Common myeloid progenitor, CD34-positive (primary cell): ENCODE data around the gene RASD1.

Experiments
- CTCF ChIA-PET: fragments of 350-600 bp; sonication (Branson Sonifier 250); formaldehyde crosslinking; loops from one replicate; lab custom pipeline; 2021; ENCODE audit warnings: antibody characterized with exemption; lab: Charles Lee
- POLR2A ChIA-PET: fragments of 350-600 bp; sonication (Branson Sonifier 250); formaldehyde crosslinking; loops from one replicate; lab custom pipeline; 2021; ENCODE audit warnings: antibody characterized with exemption; lab: Charles Lee
- DNase-seq, 3 donors: peaks; one replicate each; pipeline versions ENCODE4 v3.0.0 to v3.0.0-alpha.2; 2013
- H3K27ac ChIP-seq, 2 experiments: 1 replicate in 1 of 2; 2 replicates in 1 of 2; pipeline ENCODE4 v1.7.0; 2013; ENCODE audit warnings: inconsistent platforms in 2 of 2, low read length in 2 of 2, mild to moderate bottlenecking in 2 of 2, low read depth in 1 of 2, moderate library complexity in 1 of 2; ENCODE audit not compliant: severe bottlenecking in 2 of 2, insufficient read depth in 1 of 2, poor library complexity in 1 of 2
- H3K27me3 ChIP-seq, 5 experiments: replicated peaks in 2 of 5; 1 replicate in 3 of 5; 2 replicates in 2 of 5; pipeline versions ENCODE4 v1.6.1 to v1.7.0; 2013; ENCODE audit warnings: low read length in 4 of 5, mild to moderate bottlenecking in 2 of 5, moderate library complexity in 2 of 5, inconsistent platforms in 1 of 5; ENCODE audit not compliant: insufficient read depth in 5 of 5, control insufficient read depth in 4 of 5
- H3K36me3 ChIP-seq, 4 experiments: 1 replicate in 2 of 4; 2 replicates in 2 of 4; pipeline versions ENCODE4 v1.6.1 to v1.7.0; 2013; ENCODE audit warnings: low read length in 3 of 4, control low read depth in 1 of 4, mild to moderate bottlenecking in 1 of 4; ENCODE audit not compliant: control insufficient read depth in 4 of 4, insufficient read depth in 4 of 4
- H3K4me1 ChIP-seq, 4 experiments: 1 replicate in 3 of 4; 2 replicates in 1 of 4; pipeline versions ENCODE4 v1.6.1 to v1.7.1; 2013; ENCODE audit warnings: low read length in 3 of 4, mild to moderate bottlenecking in 3 of 4, control low read depth in 1 of 4, inconsistent platforms in 1 of 4, moderate library complexity in 1 of 4; ENCODE audit not compliant: control insufficient read depth in 4 of 4, insufficient read depth in 4 of 4; ENCODE audit errors: control extremely low read depth in 1 of 4
- H3K4me3 ChIP-seq, 7 experiments: 1 replicate in 4 of 7; 2 replicates in 3 of 7; pipeline versions ENCODE4 v1.5.1 to v1.7.0; 2013; ENCODE audit warnings: mild to moderate bottlenecking in 7 of 7, low read length in 6 of 7, moderate library complexity in 6 of 7, inconsistent platforms in 2 of 7, low read depth in 2 of 7, control low read depth in 1 of 7; ENCODE audit not compliant: insufficient read depth in 4 of 7, control insufficient read depth in 1 of 7; ENCODE audit errors: extremely low read depth in 1 of 7
- H3K9me3 ChIP-seq, 5 experiments: 1 replicate in 4 of 5; 2 replicates in 1 of 5; pipeline versions ENCODE4 v1.6.1 to v1.7.1; 2013; ENCODE audit warnings: low read length in 4 of 5, mild to moderate bottlenecking in 2 of 5, inconsistent platforms in 1 of 5, low read depth in 1 of 5, moderate library complexity in 1 of 5; ENCODE audit not compliant: control insufficient read depth in 4 of 5, insufficient read depth in 2 of 5; ENCODE audit errors: control extremely low read depth in 1 of 5
- WGBS: methylation state at CpG from one replicate; pipeline ENCODE4 v1.1.5; 2013; ENCODE audit not compliant: insufficient coverage; 5-methylcytosine and 5-hydroxymethylcytosine counted together

RASD1 gene

GRCh38 chr17:17526369-17526768 is 30.2 kb upstream of the RASD1 start:
- H3K27ac ChIP-seq = no peak overlapping the region
- CTCF ChIA-PET = no interaction called here
- H3K27me3 ChIP-seq = no peaks in the 10 kb centered on the region
- H3K4me1 ChIP-seq = peaks cover 0 to 22% (median 11%) of the 10 kb centered on the region in 4 experiments
- POLR2A ChIA-PET = no interaction called here
- WGBS = 96% methylated on average over 14 of the region's 14 CpGs
- no peak overlapping the region for H3K4me3 ChIP-seq
- no peak for DNase-seq
- no peaks in the 10 kb centered on the region for H3K36me3 ChIP-seq
- no peaks in the 10 kb centered on the region for H3K9me3 ChIP-seq

GRCh38 chr17:17525956-17526355 is 29.8 kb upstream of the RASD1 start:
- Histone ChIP-seq H3K36me3 (no peaks in the 10 kb centered on the region), H3K4me1 (peaks cover 0 to 22% (median 11%) of the 10 kb centered on the region in 4 experiments), H3K4me3 (no peak overlapping the region), H3K27ac (no peak overlapping the region), H3K27me3 (no peaks in the 10 kb centered on the region), H3K9me3 (no peaks in the 10 kb centered on the region)
- 94% methylated on average over 4 of the region's 6 CpGs for WGBS
- DNase-seq = no peak
- CTCF ChIA-PET = no interaction called here
- POLR2A ChIA-PET = no interaction called here

DNA sequence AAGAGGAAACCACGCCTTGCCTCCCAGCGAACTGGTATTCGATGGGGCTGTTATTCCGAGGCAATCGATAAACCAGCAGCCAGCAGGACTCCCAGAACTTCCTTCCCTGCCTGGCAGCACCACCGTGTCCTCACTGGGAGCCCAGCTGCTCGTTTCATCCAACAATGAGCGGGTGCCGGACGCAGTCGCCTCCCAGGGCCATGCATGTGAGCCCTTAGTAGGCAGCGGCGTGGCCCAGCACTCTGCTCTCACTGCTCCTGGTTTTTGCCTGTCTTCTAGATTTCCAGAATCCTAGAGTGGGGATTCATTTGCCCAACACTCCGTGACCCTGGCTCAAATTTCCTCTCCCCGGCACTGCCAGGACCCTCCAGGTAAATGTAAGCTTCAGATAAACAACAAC is 29.1 kb upstream of the RASD1 start:
- no peak overlapping the region for H3K27ac ChIP-seq
- POLR2A ChIA-PET = no interaction called here
- WGBS = 65% methylated on average over 12 of the region's 15 CpGs

DNA sequence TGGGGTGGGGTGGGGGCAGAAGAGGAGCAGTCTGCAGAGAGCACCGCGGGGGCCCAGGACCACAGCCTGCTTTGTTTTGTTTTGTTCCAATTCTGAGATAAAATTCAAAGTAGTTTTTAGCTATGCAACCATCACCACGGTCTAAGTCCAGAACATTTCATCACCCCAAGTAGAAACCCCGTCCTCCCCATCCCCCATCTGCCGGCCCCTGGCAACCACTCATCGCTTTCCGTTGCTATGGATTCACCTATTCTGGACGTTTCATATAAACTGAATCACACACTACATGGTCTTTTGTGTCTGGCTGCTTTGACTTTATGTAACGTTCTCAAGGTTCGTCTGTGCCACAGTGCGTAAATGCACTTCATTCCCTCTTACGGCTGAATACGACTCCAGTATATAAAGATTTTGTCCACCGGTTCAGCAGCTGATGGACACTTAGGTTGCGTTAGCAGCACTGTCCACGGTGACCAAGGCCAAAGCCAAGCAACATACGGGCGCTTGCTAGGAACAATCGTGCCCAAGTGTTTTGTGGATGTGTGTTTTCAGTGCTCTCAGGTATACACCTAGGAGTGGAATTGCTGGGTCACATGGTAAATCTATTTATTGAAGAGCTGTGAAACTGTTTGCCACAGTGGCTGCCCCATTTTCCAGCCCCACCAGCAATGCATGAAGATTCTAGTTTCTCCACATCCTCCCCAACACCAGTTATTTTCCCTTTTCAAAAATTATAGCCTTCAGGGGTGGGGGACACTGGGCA is 27.7 kb upstream of the RASD1 start:
- Histone ChIP-seq H3K27me3 (no peaks in the 10 kb centered on the region), H3K27ac (no peak overlapping the region), H3K4me3 (no peak overlapping the region), H3K4me1 (peaks cover 0 to 22% (median 11%) of the 10 kb centered on the region in 4 experiments), H3K36me3 (peaks cover 0 to 2% (median 0%) of the 10 kb centered on the region in 4 experiments), H3K9me3 (no peaks in the 10 kb centered on the region)
- ChIA-PET POLR2A (no interaction called here), CTCF (interaction anchor here (0.9 to 1.5 kb wide), 5 partner anchors 10 to 142 kb away, joined by 4 to 8 read pairs (median 5); no protein-coding TSS in a partner anchor)
- WGBS = 95% methylated on average over 19 of the region's 19 CpGs
- no peak for DNase-seq

More for the DNA sequence above, 29.1 kb upstream of the RASD1 start:
- H3K4me1 ChIP-seq = peaks cover 0 to 22% (median 11%) of the 10 kb centered on the region in 4 experiments
- H3K9me3 ChIP-seq = no peaks in the 10 kb centered on the region
- H3K36me3 ChIP-seq = no peaks in the 10 kb centered on the region
- DNase-seq = peak in 1 of 3 donors; percentile 4
- H3K4me3 ChIP-seq = no peak overlapping the region
- CTCF ChIA-PET = no interaction called here
- no peaks in the 10 kb centered on the region for H3K27me3 ChIP-seq

- no peaks in the 10 kb centered on the region for H3K9me3 ChIP-seq
- DNase-seq = peak; percentile 19 to 65 (median 51)
- H3K27me3 ChIP-seq = no peaks in the 10 kb centered on the region
- H3K4me3 ChIP-seq = no peak overlapping the region
- POLR2A ChIA-PET = no interaction called here
- CTCF ChIA-PET = interaction anchor here (0.6 to 1.5 kb wide), 8 partner anchors 10 to 141 kb away, joined by 3 to 8 read pairs (median 4); partner anchors contain the start of gene PEMT
- H3K27ac ChIP-seq = peak overlapping the region in 1 of 2 experiments; percentile 50
- WGBS = 54% methylated on average over 10 of the region's 14 CpGs
- peaks cover 0 to 22% (median 11%) of the 10 kb centered on the region in 4 experiments for H3K4me1 ChIP-seq
- peaks cover 0 to 4% (median 0%) of the 10 kb centered on the region in 4 experiments for H3K36me3 ChIP-seq
These were observed 27.0 kb upstream of the RASD1 start for GRCh38 chr17:17523001-17523730.

DNA sequence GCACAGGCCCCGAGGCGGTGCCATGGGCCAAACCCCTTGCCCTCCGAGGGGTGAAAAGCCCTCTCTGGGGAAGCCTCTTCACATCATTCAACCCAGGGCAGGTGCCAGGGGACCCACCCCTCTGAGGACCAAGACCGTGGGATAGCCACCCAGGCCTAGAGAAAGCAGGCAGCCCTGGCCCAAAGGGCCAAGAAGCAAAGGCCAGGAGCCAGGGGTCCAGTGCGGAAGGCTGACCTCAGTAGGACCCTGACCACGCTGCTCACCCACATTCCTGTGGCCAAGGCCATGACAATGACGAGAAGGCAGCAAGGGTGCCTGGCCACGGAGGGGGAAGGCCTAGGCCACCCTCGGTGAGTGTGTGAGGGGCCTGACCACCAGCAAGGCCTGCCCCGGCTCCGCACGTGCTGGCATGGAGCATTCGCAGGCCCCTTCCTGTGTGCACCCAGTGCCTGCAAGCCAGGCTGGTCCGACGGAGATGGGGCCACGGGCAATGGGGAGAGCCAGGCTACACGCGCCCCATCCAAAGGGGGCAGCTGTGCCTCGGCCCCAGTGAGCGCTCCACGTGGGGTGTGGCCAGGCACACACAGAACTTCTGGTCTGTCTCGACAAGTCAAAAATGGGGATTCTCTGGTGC is 24.5 kb upstream of the RASD1 start:
- DNase-seq = no peak
- CTCF ChIA-PET = interaction anchor here (0.6 to 1.8 kb wide), 4 partner anchors 15 to 48 kb away, joined by 3 to 8 read pairs (median 5); no protein-coding TSS in a partner anchor

More for the DNA sequence above, 24.5 kb upstream of the RASD1 start:
- WGBS = 93% methylated on average over 22 of the region's 22 CpGs
- H3K27me3 ChIP-seq = no peaks in the 10 kb centered on the region
- POLR2A ChIA-PET = no interaction called here
- H3K36me3 ChIP-seq = peaks cover 0 to 4% (median 0%) of the 10 kb centered on the region in 4 experiments
- H3K27ac ChIP-seq = no peak overlapping the region
- no peak overlapping the region for H3K4me3 ChIP-seq
- peaks cover 0 to 22% (median 11%) of the 10 kb centered on the region in 4 experiments for H3K4me1 ChIP-seq
- H3K9me3 ChIP-seq = no peaks in the 10 kb centered on the region
